GM23248 (cell line): Measurements from ENCODE around the gene RAB14. TPM values are rescaled to one million over a fixed set of nuclear protein-coding genes. Genes with fewer than 3 reads are reported as not detected.

Experiments
- DNase-seq: peaks from one replicate; pipeline ENCODE4 v3.0.0-alpha.2; 2015
- H2AFZ ChIP-seq: fragments of 200-600 bp; sonication (generic); 2 replicates; pipeline ENCODE4 v1.6.1; 2016; ENCODE audit warnings: antibody characterized with exemption
- H3F3A ChIP-seq: fragments of 200-600 bp; sonication (generic); 2 replicates; pipeline ENCODE4 v1.6.1; 2016; ENCODE audit warnings: mild to moderate bottlenecking, antibody characterized with exemption, mixed run types; ENCODE audit not compliant: insufficient read depth
- H3K27ac ChIP-seq: fragments of 200-600 bp; sonication (generic); 2 replicates; pipeline ENCODE4 v1.5.1; 2016; ENCODE audit warnings: mild to moderate bottlenecking
- H3K27me3 ChIP-seq: fragments of 200-600 bp; sonication (generic); replicated peaks from 2 replicates; pipeline ENCODE4 v1.6.1; 2016; ENCODE audit warnings: mild to moderate bottlenecking; ENCODE audit not compliant: insufficient read depth
- H3K36me3 ChIP-seq: fragments of 200-600 bp; sonication (generic); 2 replicates; pipeline ENCODE4 v1.6.1; 2016; ENCODE audit warnings: low read depth, mild to moderate bottlenecking
- H3K4me1 ChIP-seq: fragments of 200-600 bp; sonication (generic); 2 replicates; pipeline ENCODE4 v1.6.1; 2016; ENCODE audit warnings: mild to moderate bottlenecking; ENCODE audit not compliant: insufficient read depth
- H3K4me2 ChIP-seq: fragments of 200-600 bp; sonication (generic); one replicate; pipeline ENCODE4 v1.6.1; 2016; ENCODE audit warnings: mild to moderate bottlenecking; ENCODE audit not compliant: unreplicated experiment
- H3K4me3 ChIP-seq: fragments of 200-600 bp; sonication (generic); 2 replicates; pipeline ENCODE4 v1.5.1; 2016; ENCODE audit warnings: mild to moderate bottlenecking
- H3K79me2 ChIP-seq: fragments of 200-600 bp; sonication (generic); 2 replicates; pipeline ENCODE4 v1.6.1; 2016; ENCODE audit warnings: mild to moderate bottlenecking; ENCODE audit not compliant: insufficient read depth
- H3K9ac ChIP-seq: fragments of 200-600 bp; sonication (generic); 2 replicates; pipeline ENCODE4 v1.6.1; 2016; ENCODE audit warnings: mild to moderate bottlenecking
- H3K9me2 ChIP-seq: fragments of 200-600 bp; sonication (generic); 2 replicates; pipeline ENCODE4 v1.6.1; 2016; ENCODE audit warnings: mixed run types, mild to moderate bottlenecking, moderate library complexity; ENCODE audit not compliant: insufficient read depth
- H3K9me3 ChIP-seq: fragments of 200-600 bp; sonication (generic); one replicate; pipeline ENCODE4 v1.6.1; 2017; ENCODE audit warnings: low read depth
- H4K20me1 ChIP-seq: fragments of 200-600 bp; sonication (generic); 2 replicates; pipeline ENCODE4 v1.6.0; 2016; ENCODE audit not compliant: insufficient read depth
- EZH2 ChIP-seq: fragments of 200-600 bp; sonication (generic); IDR thresholded peaks from 2 replicates; pipeline ENCODE4 v1.6.1; 2018; ENCODE audit warnings: antibody characterized with exemption, mild to moderate bottlenecking; ENCODE audit not compliant: insufficient read depth, poor library complexity, severe bottlenecking
- EZH2phosphoT487 ChIP-seq: fragments of 200-600 bp; sonication (generic); IDR thresholded peaks from 2 replicates; pipeline ENCODE4 v1.6.1; 2018; ENCODE audit warnings: antibody characterized with exemption, moderate library complexity, mild to moderate bottlenecking, low read depth; ENCODE audit not compliant: insufficient read depth
- WGBS, 2 experiments: methylation state at CpG; one replicate each; pipeline ENCODE4 v1.1.6; 2015 to 2017; ENCODE audit warnings: low lambda C conversion rate in 2 of 2, low coverage in 1 of 2; ENCODE audit errors: missing lambda C conversion rate in 2 of 2; 5-methylcytosine and 5-hydroxymethylcytosine counted together
- in situ Hi-C: fragments of 300-500 bp; cut with MboI; formaldehyde crosslinking; loops from 2 replicates; pipeline ENCODE4 v1.15.0; 2020
- polyA plus RNA-seq: library from polyadenylated mRNA; unstranded; fragments of >200 nt; fragmentation: Nextera tagmentation; extraction: Ambion mirVana; gene quantifications from 2 replicates; pipeline ENCODE4 v1.2.1, GENCODE V29; 2016
- total RNA-seq: library from RNA; depleted of rRNA; stranded (reverse); fragments of >200 nt; shearing (Covaris generic); gene quantifications from 2 replicates; pipeline ENCODE4 v1.2.3, GENCODE V29; 2014

The RAB14 gene
- total and polyA plus RNA-seq, 2 experiments from 2014 or later: 25.8 to 75.9 TPM

- no peaks in the 10 kb centered on the region for H3K9me3 ChIP-seq
- H4K20me1 ChIP-seq: no peaks in the 10 kb centered on the region
- no peak overlapping the region for H3K9ac ChIP-seq
- H3K79me2 ChIP-seq: no peaks in the 10 kb centered on the region
- H3K36me3 ChIP-seq: peaks cover 16% of the 10 kb centered on the region
- no peak overlapping the region for H2AFZ ChIP-seq
- H3K27ac ChIP-seq: no peak overlapping the region
- TF ChIP-seq EZH2phosphoT487 (no peak), EZH2 (no peak)
- H3K4me1 ChIP-seq: peaks cover 12% of the 10 kb centered on the region
- H3K27me3 ChIP-seq: no peaks in the 10 kb centered on the region
- H3K4me3 ChIP-seq: no peak overlapping the region
- H3K9me2 ChIP-seq: no peaks in the 10 kb centered on the region
- in situ Hi-C loops: no loop called here
- peaks cover 17% of the 10 kb centered on the region; the same call in 1 of the 2 replicates for H3F3A ChIP-seq
- 94 to 97% methylated on average over 1 of the region's 1 CpG for WGBS, 2 experiments
- no peak for DNase-seq
- H3K4me2 ChIP-seq: no peak overlapping the region
Measured at GRCh38 chr9:121160025-121160424, 41.6 kb downstream of the RAB14 start.

- H3K27me3 ChIP-seq: no peaks in the 10 kb centered on the region
Measured at GRCh38 chr9:121157939-121158338, 43.7 kb downstream of the RAB14 start.

GRCh38 chr9:121156263-121156731 is 45.4 kb downstream of the RAB14 start:
- H2AFZ ChIP-seq: peak overlapping the region; percentile 44; the same call in 1 of the 2 replicates
- peak overlapping the region; percentile 66 for H3K4me2 ChIP-seq
- H3K36me3 ChIP-seq: peaks cover 10% of the 10 kb centered on the region; the same call in 1 of the 2 replicates
- peak overlapping the region; percentile 57 for H3K27ac ChIP-seq
- peaks cover 12% of the 10 kb centered on the region for H3K4me1 ChIP-seq
- H3K4me3 ChIP-seq: no peak overlapping the region
- no peaks in the 10 kb centered on the region for H3K27me3 ChIP-seq
- no peaks in the 10 kb centered on the region for H3K9me2 ChIP-seq
- DNase-seq: peak; percentile 79
- H3F3A ChIP-seq: peaks cover 17% of the 10 kb centered on the region; the same call in 1 of the 2 replicates
- no peaks in the 10 kb centered on the region for H3K9me3 ChIP-seq
- TF ChIP-seq EZH2: no peak
- TF ChIP-seq EZH2phosphoT487: no peak
- 49 to 60% methylated on average over 2 of the region's 2 CpGs for WGBS, 2 experiments
- no peaks in the 10 kb centered on the region for H4K20me1 ChIP-seq
- H3K9ac ChIP-seq: no peak overlapping the region
- no peaks in the 10 kb centered on the region for H3K79me2 ChIP-seq
- in situ Hi-C loops: no loop called here

More at GRCh38 chr9:121157939-121158338, 43.7 kb downstream of the RAB14 start:
- no peak overlapping the region for H3K27ac ChIP-seq
- in situ Hi-C loops: no loop called here
- H3K4me1 ChIP-seq: peaks cover 12% of the 10 kb centered on the region
- H3K4me2 ChIP-seq: no peak overlapping the region
- no peaks in the 10 kb centered on the region for H3K79me2 ChIP-seq
- H3K9me3 ChIP-seq: no peaks in the 10 kb centered on the region
- H3K9ac ChIP-seq: no peak overlapping the region
- no peaks in the 10 kb centered on the region for H3K9me2 ChIP-seq
- 97 to 98% methylated on average over 4 of the region's 4 CpGs for WGBS, 2 experiments
- H3F3A ChIP-seq: peaks cover 17% of the 10 kb centered on the region; the same call in 1 of the 2 replicates
- peaks cover 16% of the 10 kb centered on the region for H3K36me3 ChIP-seq
- no peak overlapping the region for H3K4me3 ChIP-seq
- no peaks in the 10 kb centered on the region for H4K20me1 ChIP-seq
- H2AFZ ChIP-seq: no peak overlapping the region
- no peak for DNase-seq
- TF ChIP-seq EZH2: no peak
- no peak for TF ChIP-seq EZH2phosphoT487

- Histone ChIP-seq H3K9ac (no peak overlapping the region), H3K4me3 (no peak overlapping the region), H3K27ac (no peak overlapping the region), H3K79me2 (no peaks in the 10 kb centered on the region), H3K36me3 (peaks cover 10% of the 10 kb centered on the region; the same call in 1 of the 2 replicates), H3K4me1 (peaks cover 12% of the 10 kb centered on the region), H3K27me3 (no peaks in the 10 kb centered on the region), H3F3A (peaks cover 17% of the 10 kb centered on the region; the same call in 1 of the 2 replicates), H3K9me3 (no peaks in the 10 kb centered on the region), H3K9me2 (no peaks in the 10 kb centered on the region), H2AFZ (no peak overlapping the region), H3K4me2 (no peak overlapping the region), H4K20me1 (no peaks in the 10 kb centered on the region)
- in situ Hi-C loops: no loop called here
- no peak for DNase-seq
- 96 to 100% methylated on average over 6 of the region's 6 CpGs for WGBS, 2 experiments
- no peak for TF ChIP-seq EZH2phosphoT487
- no peak for TF ChIP-seq EZH2
Measured at GRCh38 chr9:121154782-121155181, 46.9 kb downstream of the RAB14 start.

- peaks cover 8% of the 10 kb centered on the region; the same call in 1 of the 2 replicates for H3K36me3 ChIP-seq
- TF ChIP-seq EZH2phosphoT487 (no peak), EZH2 (no peak)
- peaks cover 17% of the 10 kb centered on the region; the same call in 1 of the 2 replicates for H3F3A ChIP-seq
- H3K79me2 ChIP-seq: no peaks in the 10 kb centered on the region
- no peaks in the 10 kb centered on the region for H3K27me3 ChIP-seq
- no peaks in the 10 kb centered on the region for H3K9me3 ChIP-seq
- DNase-seq: peak; percentile 6
- H3K27ac ChIP-seq: no peak overlapping the region
- 61 to 77% methylated on average over 1 of the region's 1 CpG for WGBS, 2 experiments
- no peak overlapping the region for H3K9ac ChIP-seq
- H3K4me3 ChIP-seq: no peak overlapping the region
- H3K4me2 ChIP-seq: no peak overlapping the region
- no peaks in the 10 kb centered on the region for H4K20me1 ChIP-seq
- H2AFZ ChIP-seq: no peak overlapping the region
- in situ Hi-C loops: no loop called here
- H3K4me1 ChIP-seq: peaks cover 12% of the 10 kb centered on the region
- H3K9me2 ChIP-seq: no peaks in the 10 kb centered on the region
Measured at GRCh38 chr9:121153642-121154041, 48.0 kb downstream of the RAB14 start.
